Breast epithelium (tissue), 3 donors: ENCODE results near the gene ZNF438.

Experiments used
- CTCF ChIP-seq, 3 donors: fragments of 450-650 bp; IDR thresholded peaks; one replicate each; pipeline ENCODE4 v1.5.1; 2016 to 2017; ENCODE audit warnings: antibody characterized with exemption in 3 of 3, mild to moderate bottlenecking in 3 of 3, moderate library complexity in 3 of 3
- POLR2A ChIP-seq: fragments of 450-650 bp; IDR thresholded peaks from one replicate; pipeline ENCODE4 v1.6.1; 2016; ENCODE audit warnings: antibody characterized with exemption, mild to moderate bottlenecking, moderate library complexity
- POLR2AphosphoS5 ChIP-seq, 3 donors: sonication (generic); formaldehyde crosslinking; IDR thresholded peaks; one replicate each; pipeline ENCODE4 v1.6.1; 2017; ENCODE audit warnings: antibody characterized with exemption in 3 of 3

DNA sequence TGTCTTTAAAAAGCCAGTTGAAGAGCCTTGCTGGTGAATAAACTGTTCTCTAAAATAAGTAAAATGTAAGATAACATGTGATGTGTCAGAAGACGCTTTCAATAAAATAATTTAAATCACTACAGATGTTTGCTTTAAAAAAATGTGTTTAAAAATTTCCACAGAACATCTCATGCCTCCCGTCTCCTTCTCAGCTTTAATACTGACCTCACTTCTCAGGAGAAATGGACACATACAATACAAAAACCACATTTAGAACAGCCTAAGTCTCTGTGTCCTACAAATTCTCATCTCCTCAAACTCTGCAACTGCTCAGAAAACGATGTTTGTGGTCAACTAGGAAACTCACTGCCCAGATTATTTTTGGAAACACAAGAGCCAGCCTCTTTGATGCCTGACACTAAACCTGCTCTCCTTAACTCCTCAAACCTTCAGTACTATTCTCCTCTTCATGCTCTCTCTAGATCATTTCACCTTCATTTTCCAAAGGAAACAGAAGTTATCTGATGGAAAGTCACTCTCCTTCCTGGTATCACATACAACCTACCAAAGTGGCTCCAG lies 120.3 kb downstream of the ZNF438 start:
- TF ChIP-seq CTCF (IDR thresholded peaks at IDR 0.05) = no peak
- no peak for TF ChIP-seq POLR2AphosphoS5 (IDR thresholded peaks at IDR 0.05)
- TF ChIP-seq POLR2A = no peak
